AG04450 (cell line): ENCODE results near the gene CLDN1. TPM values are rescaled to one million over a fixed set of nuclear protein-coding genes. Genes with fewer than 3 reads are reported as not detected.

Experiments used
- CTCF ChIA-PET: fragments of 300-600, 350-600 bp; formaldehyde crosslinking; extraction: SDS; loops from one replicate; lab custom pipeline; 2022; ENCODE audit warnings: antibody characterized with exemption, inconsistent platforms; lab: Charles Lee
- POLR2A ChIA-PET: fragments of 350-600 bp; formaldehyde crosslinking; extraction: SDS; loops from one replicate; lab custom pipeline; 2021; ENCODE audit warnings: antibody characterized with exemption, inconsistent platforms; lab: Yijun Ruan, JAX
- DNase-seq: peaks from one replicate; pipeline ENCODE4 v3.0.0-alpha.2; 2011; ENCODE audit warnings: low read depth, low spot score
- H3K27ac ChIP-seq: one replicate; pipeline ENCODE4 v1.5.1; 2012; ENCODE audit warnings: low read depth, low read length, control low read depth
- H3K27me3 ChIP-seq: one replicate; pipeline ENCODE4 v1.6.0; 2012; ENCODE audit warnings: low read length; ENCODE audit not compliant: control insufficient read depth, insufficient read depth
- H3K4me3 ChIP-seq: 2 replicates; pipeline ENCODE4 v1.5.1; 2011; ENCODE audit warnings: mild to moderate bottlenecking, low read depth, low read length, control low read depth
- H3K9me3 ChIP-seq: 2 replicates; pipeline ENCODE4 v1.5.1; 2012; ENCODE audit warnings: low read length; ENCODE audit not compliant: control insufficient read depth, insufficient read depth
- CTCF ChIP-seq: IDR thresholded peaks from 2 replicates; pipeline ENCODE4 v1.5.1; 2011; ENCODE audit warnings: low read depth, low read length, control low read depth, inconsistent platforms
- polyA plus RNA-seq: library from polyadenylated mRNA; depleted of rRNA; stranded (reverse); fragments of >200 nt; gene quantifications from 2 replicates; pipeline ENCODE4 v1.2.3, GENCODE V29; 2011

CLDN1 gene
- polyA plus RNA-seq, 1 experiment: 9.6 TPM

GRCh38 chr3:190330936-190331734, 8.9 kb upstream of the CLDN1 start:
- H3K9me3 ChIP-seq: no peaks in the 10 kb centered on the region
- no peak overlapping the region for H3K4me3 ChIP-seq
- ChIA-PET POLR2A (no interaction called here), CTCF (interaction anchor here (0.5 to 2.0 kb wide), 3 partner anchors 9 to 369 kb away, joined by 3 to 5 read pairs (median 4); partner anchors contain the start of gene CLDN1)
- no peak for TF ChIP-seq CTCF
- no peak for DNase-seq
- H3K27ac ChIP-seq: no peak overlapping the region
- H3K27me3 ChIP-seq: no peaks in the 10 kb centered on the region

GRCh38 chr3:190326930-190327329, 4.7 kb upstream of the CLDN1 start:
- Histone ChIP-seq H3K27ac (no peak overlapping the region), H3K27me3 (no peaks in the 10 kb centered on the region), H3K4me3 (no peak overlapping the region), H3K9me3 (no peaks in the 10 kb centered on the region)
- TF ChIP-seq CTCF: no peak
- ChIA-PET POLR2A (no interaction called here), CTCF (interaction anchor here (1.0 to 1.7 kb wide), 2 partner anchors 97 to 365 kb away, joined by 3 to 6 read pairs; no protein-coding TSS in a partner anchor)
- DNase-seq: no peak

DNA sequence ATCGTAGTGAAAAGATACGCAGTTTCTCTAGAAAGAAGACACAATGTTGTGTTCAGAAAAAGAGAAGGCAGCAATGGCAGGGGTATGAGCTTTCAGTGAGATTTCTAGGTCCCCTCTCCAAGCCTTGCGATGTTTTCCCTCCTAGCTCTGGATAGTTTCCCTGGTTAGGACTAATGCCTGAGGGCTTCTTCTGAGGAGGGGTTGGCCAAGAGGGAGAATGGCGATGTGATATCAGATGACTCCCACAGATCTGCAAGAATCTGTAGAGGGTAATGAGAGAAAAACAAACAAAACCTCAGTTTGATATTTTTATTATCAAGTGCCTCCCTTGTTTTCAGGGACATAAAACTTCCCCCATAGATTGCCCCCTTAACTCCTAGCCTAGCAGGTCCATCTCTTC, 4.1 kb upstream of the CLDN1 start:
- TF ChIP-seq CTCF: no peak
- ChIA-PET POLR2A (interaction anchor here (0.6 to 0.8 kb wide), 2 partner anchors 95 to 205 kb away, joined by 3 to 7 read pairs; partner anchors contain the start of gene P3H2), CTCF (interaction anchor here (1.2 to 1.7 kb wide), 5 partner anchors 98 to 364 kb away, joined by 3 to 10 read pairs (median 4); no protein-coding TSS in a partner anchor)
- Histone ChIP-seq H3K27ac (no peak overlapping the region), H3K4me3 (no peak overlapping the region), H3K9me3 (no peaks in the 10 kb centered on the region), H3K27me3 (no peaks in the 10 kb centered on the region)
- no peak for DNase-seq

- no peaks in the 10 kb centered on the region for H3K27me3 ChIP-seq
- H3K9me3 ChIP-seq: no peaks in the 10 kb centered on the region
- no peak for TF ChIP-seq CTCF
- H3K27ac ChIP-seq: no peak overlapping the region
- ChIA-PET CTCF (interaction anchor here (1.2 to 1.7 kb wide), 5 partner anchors 98 to 364 kb away, joined by 3 to 10 read pairs (median 4); no protein-coding TSS in a partner anchor), POLR2A (interaction anchor here (0.6 to 0.8 kb wide), 2 partner anchors 95 to 205 kb away, joined by 3 to 7 read pairs; partner anchors contain the start of gene P3H2)
- no peak for DNase-seq
- H3K4me3 ChIP-seq: no peak overlapping the region
These were observed 3.7 kb upstream of the CLDN1 start for GRCh38 chr3:190325923-190326322.

DNA sequence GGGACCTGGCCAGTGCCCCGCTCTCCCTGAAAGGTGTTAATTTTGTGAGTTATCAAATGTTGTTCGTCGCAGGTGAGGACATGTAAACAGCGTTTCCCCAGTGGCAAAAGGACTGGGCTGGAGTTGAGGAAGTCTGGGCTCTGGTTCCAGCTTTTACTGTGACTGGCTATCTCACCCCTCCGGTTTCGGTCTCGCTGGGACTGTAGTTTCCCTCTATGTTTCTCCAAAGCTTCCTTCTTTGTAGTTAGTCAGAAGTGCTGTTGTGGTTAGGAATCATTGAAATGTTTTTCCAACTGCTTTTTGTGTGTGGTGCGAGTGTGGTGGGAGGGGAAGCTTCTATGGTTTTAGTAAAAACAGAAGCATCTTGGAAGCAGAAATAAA, 990 bp upstream of the CLDN1 start:
- CTCF ChIA-PET: interaction anchor here (0.5 to 5.2 kb wide), 56 partner anchors 9 to 374 kb away, joined by 3 to 105 read pairs (median 6); partner anchors contain the start of gene P3H2
- Histone ChIP-seq H3K4me3 (no peak overlapping the region), H3K9me3 (no peaks in the 10 kb centered on the region), H3K27ac (no peak overlapping the region), H3K27me3 (no peaks in the 10 kb centered on the region)
- no peak for DNase-seq
- TF ChIP-seq CTCF: no peak
- POLR2A ChIA-PET: no interaction called here
